Smooth muscle cell (in vitro differentiated cells): ENCODE results near the gene AFF2. TPM values are rescaled to one million over a fixed set of nuclear protein-coding genes. Genes with fewer than 3 reads are reported as not detected.
"Not testable (repeated sequence)": the region's sequence is repeated elsewhere in the genome, so short reads cannot be mapped to it uniquely, and the experiment has no call there.

Experiments used
- DNase-seq: peaks from one replicate; lab custom pipeline; 2025; ENCODE audit not compliant: unreplicated experiment; lab: John Stamatoyannopoulos, UW
- H2AFZ ChIP-seq: fragments of 200-600 bp; sonication (generic); 2 replicates; pipeline ENCODE4 v1.6.0; 2016; ENCODE audit warnings: antibody characterized with exemption, low read depth, mild to moderate bottlenecking
- H3F3A ChIP-seq: fragments of 200-600 bp; sonication (generic); 2 replicates; pipeline ENCODE4 v1.6.0; 2017; ENCODE audit warnings: antibody characterized with exemption, low read depth
- H3K27ac ChIP-seq: fragments of 200-600 bp; sonication (generic); 2 replicates; pipeline ENCODE4 v1.5.1; 2016; ENCODE audit warnings: low read depth, mild to moderate bottlenecking
- H3K27me3 ChIP-seq: fragments of 200-600 bp; sonication (generic); 2 replicates; pipeline ENCODE4 v1.6.1; 2016; ENCODE audit warnings: low read depth, mild to moderate bottlenecking
- H3K36me3 ChIP-seq: fragments of 200-600 bp; sonication (generic); 2 replicates; pipeline ENCODE4 v1.5.1; 2016; ENCODE audit warnings: low read depth
- H3K4me1 ChIP-seq: fragments of 200-600 bp; sonication (generic); 2 replicates; pipeline ENCODE4 v1.5.1; 2016; ENCODE audit warnings: low read depth
- H3K4me2 ChIP-seq: fragments of 200-600 bp; sonication (generic); 2 replicates; pipeline ENCODE4 v1.6.0; 2016; ENCODE audit warnings: mild to moderate bottlenecking
- H3K4me3 ChIP-seq: fragments of 200-600 bp; sonication (generic); 2 replicates; pipeline ENCODE4 v1.5.1; 2016; ENCODE audit warnings: mild to moderate bottlenecking
- H3K79me2 ChIP-seq: fragments of 200-600 bp; sonication (generic); 2 replicates; pipeline ENCODE4 v1.6.0; 2016; ENCODE audit warnings: low read depth, mild to moderate bottlenecking
- H3K9ac ChIP-seq: fragments of 200-600 bp; sonication (generic); 2 replicates; pipeline ENCODE4 v1.6.0; 2016; ENCODE audit warnings: low read depth
- H3K9me3 ChIP-seq: fragments of 200-600 bp; sonication (generic); replicated peaks from 2 replicates; pipeline ENCODE4 v1.5.1; 2016; ENCODE audit warnings: low read depth
- H4K20me1 ChIP-seq: fragments of 200-600 bp; sonication (generic); 2 replicates; pipeline ENCODE4 v1.6.0; 2016; ENCODE audit warnings: low read depth
- WGBS: methylation state at CpG from one replicate; pipeline ENCODE4 v1.1.7; 2016; ENCODE audit warnings: low lambda C conversion rate; 5-methylcytosine and 5-hydroxymethylcytosine counted together
- polyA plus RNA-seq: library from polyadenylated mRNA; unstranded; fragments of >200 nt; fragmentation: Nextera tagmentation; extraction: Ambion mirVana; gene quantifications from 2 replicates; pipeline ENCODE4 v1.2.1, GENCODE V29; 2016
- total RNA-seq: library from RNA; depleted of rRNA; stranded (reverse); fragments of >200 nt; gene quantifications from 2 replicates; pipeline ENCODE4 v1.2.3, GENCODE V29; 2014
- TF ChIP-seq, protein P1 (sequence below): fragments of 200-600 bp; sonication (generic); IDR thresholded peaks from 2 replicates; pipeline ENCODE4 v1.5.1; 2017; ENCODE audit warnings: borderline replicate concordance, mild to moderate bottlenecking, antibody characterized with exemption; ENCODE audit not compliant: insufficient read depth, poor library complexity, severe bottlenecking

Gene AFF2
- total and polyA plus RNA-seq, 2 experiments from 2014 or later: 0.57 to 3.6 TPM

DNA sequence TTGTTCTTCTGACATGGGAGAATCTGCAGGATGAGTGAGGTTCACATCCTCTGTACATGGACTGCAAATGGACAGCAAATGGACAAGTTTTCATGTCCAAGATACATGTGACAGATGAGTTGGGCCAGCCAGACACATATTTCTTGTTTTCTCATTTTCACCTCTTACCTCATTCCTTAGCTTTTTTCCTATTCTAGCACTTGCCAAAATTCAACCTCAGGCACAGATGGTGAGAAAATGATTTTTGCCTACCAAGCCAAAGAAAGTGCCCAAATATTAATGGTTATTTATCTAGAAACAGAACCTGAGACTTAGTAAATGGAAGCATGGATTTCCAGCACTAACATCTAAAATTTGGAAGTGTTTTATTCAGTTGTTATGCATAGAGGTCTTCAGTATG lies 402.2 kb downstream of the AFF2 start:
- TF ChIP-seq, protein P1, sequence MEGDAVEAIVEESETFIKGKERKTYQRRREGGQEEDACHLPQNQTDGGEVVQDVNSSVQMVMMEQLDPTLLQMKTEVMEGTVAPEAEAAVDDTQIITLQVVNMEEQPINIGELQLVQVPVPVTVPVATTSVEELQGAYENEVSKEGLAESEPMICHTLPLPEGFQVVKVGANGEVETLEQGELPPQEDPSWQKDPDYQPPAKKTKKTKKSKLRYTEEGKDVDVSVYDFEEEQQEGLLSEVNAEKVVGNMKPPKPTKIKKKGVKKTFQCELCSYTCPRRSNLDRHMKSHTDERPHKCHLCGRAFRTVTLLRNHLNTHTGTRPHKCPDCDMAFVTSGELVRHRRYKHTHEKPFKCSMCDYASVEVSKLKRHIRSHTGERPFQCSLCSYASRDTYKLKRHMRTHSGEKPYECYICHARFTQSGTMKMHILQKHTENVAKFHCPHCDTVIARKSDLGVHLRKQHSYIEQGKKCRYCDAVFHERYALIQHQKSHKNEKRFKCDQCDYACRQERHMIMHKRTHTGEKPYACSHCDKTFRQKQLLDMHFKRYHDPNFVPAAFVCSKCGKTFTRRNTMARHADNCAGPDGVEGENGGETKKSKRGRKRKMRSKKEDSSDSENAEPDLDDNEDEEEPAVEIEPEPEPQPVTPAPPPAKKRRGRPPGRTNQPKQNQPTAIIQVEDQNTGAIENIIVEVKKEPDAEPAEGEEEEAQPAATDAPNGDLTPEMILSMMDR: no peak
- no peak overlapping the region for H3K9ac ChIP-seq
- H3F3A ChIP-seq: no peaks in the 10 kb centered on the region
- H2AFZ ChIP-seq: no peak overlapping the region
- no peak overlapping the region for H3K27ac ChIP-seq
- H3K9me3 ChIP-seq: no peaks in the 10 kb centered on the region
- H4K20me1 ChIP-seq: no peaks in the 10 kb centered on the region
- DNase-seq: no peak
- no peaks in the 10 kb centered on the region for H3K27me3 ChIP-seq
- H3K4me1 ChIP-seq: no peaks in the 10 kb centered on the region
- H3K4me3 ChIP-seq: no peak overlapping the region
- no peak overlapping the region for H3K4me2 ChIP-seq
- H3K36me3 ChIP-seq: no peaks in the 10 kb centered on the region
- no peaks in the 10 kb centered on the region for H3K79me2 ChIP-seq

DNA sequence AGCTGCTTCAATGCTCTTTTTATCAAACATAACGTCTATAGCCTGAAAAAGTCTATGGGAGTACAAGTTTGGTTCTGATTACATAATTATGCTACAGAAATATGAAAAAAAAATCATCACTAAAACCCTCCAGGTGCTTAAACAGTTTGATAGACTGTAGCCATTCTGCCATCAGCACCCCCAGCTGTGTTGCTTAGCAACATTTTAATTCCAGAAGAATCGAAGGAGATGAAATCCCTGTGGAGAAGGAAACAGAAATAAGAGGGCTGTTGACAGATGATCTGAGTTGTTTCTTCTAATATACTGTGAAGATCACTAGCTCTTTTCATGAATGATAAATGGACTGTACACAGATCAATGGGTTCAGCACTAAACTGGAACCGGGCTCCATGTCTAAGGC lies 402.8 kb downstream of the AFF2 start:
- H2AFZ ChIP-seq: no peak overlapping the region
- H3K4me1 ChIP-seq: no peaks in the 10 kb centered on the region
- H3K4me2 ChIP-seq: no peak overlapping the region
- H3K79me2 ChIP-seq: no peaks in the 10 kb centered on the region
- DNase-seq: no peak
- H4K20me1 ChIP-seq: no peaks in the 10 kb centered on the region
- H3K27ac ChIP-seq: no peak overlapping the region
- H3K36me3 ChIP-seq: no peaks in the 10 kb centered on the region
- H3K9me3 ChIP-seq: no peaks in the 10 kb centered on the region
- TF ChIP-seq, protein P1: no peak
- no peak overlapping the region for H3K9ac ChIP-seq
- WGBS: 80% methylated on average over 3 of the region's 3 CpGs
- no peaks in the 10 kb centered on the region for H3K27me3 ChIP-seq
- no peak overlapping the region for H3K4me3 ChIP-seq
- no peaks in the 10 kb centered on the region for H3F3A ChIP-seq

DNA sequence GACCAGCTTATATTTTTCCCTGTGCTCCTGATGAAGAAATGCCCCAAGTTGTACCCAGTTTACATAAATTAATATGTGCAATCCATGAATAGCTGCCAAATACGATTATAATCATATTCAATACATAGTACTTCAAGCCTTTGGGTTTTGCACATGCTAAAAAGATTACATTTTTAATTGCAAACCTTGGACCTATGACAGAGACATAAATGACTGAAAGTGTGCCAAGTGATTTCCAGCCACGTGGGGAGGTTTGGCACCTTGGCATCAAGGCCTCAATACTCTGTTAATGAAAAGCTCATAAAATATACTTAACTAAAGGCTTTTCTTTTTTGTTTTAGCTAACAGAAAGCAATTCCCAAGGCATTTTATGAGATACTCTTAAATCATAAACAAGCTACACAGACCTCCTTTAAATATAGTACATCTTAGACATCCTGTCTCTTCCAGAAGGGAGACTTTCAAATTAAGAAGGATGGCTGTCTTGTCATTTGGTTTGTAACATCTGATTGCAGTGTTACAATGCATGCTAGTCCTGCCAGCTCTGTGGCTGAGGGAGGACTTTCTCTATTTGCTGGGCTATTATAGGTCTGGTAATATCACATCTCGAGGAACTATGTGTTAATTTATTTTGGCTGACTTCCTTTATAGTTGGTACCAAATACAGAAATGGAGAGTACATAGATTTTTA lies 404.1 kb downstream of the AFF2 start:
- Histone ChIP-seq H3K4me3 (no peak overlapping the region), H2AFZ (no peak overlapping the region), H4K20me1 (no peaks in the 10 kb centered on the region), H3F3A (no peaks in the 10 kb centered on the region), H3K9ac (no peak overlapping the region), H3K9me3 (no peaks in the 10 kb centered on the region), H3K27ac (no peak overlapping the region), H3K79me2 (no peaks in the 10 kb centered on the region), H3K27me3 (no peaks in the 10 kb centered on the region), H3K4me1 (no peaks in the 10 kb centered on the region), H3K36me3 (no peaks in the 10 kb centered on the region), H3K4me2 (no peak overlapping the region)
- no peak for DNase-seq
- TF ChIP-seq, protein P1: no peak
- 66% methylated on average over 3 of the region's 3 CpGs for WGBS

DNA sequence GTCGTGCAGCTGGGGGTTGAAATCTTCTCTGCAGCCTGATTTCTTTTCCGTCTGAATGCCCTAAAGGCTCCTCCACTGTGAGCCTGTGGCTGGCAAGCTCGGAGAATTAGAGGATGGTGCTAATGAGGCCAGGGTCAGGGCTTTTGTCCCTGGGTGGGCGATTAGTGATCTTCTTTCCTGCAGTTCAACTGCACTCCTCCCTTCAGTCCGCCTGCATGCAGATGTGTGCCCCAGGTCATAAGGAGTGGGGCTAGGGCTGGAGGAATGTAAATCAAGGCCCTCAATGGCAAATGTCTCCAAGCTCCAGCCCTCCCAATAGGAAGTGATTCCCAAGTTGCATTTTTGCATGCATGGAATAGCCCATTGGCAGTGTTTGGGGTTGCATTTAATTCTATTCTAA lies 405.0 kb downstream of the AFF2 start:
- H3F3A ChIP-seq: no peaks in the 10 kb centered on the region
- no peak overlapping the region for H2AFZ ChIP-seq
- 53% methylated on average over 5 of the region's 5 CpGs for WGBS
- no peak for DNase-seq
- no peak overlapping the region for H3K9ac ChIP-seq
- H3K4me2 ChIP-seq: no peak overlapping the region
- no peaks in the 10 kb centered on the region for H3K79me2 ChIP-seq
- no peaks in the 10 kb centered on the region for H3K27me3 ChIP-seq
- H3K4me1 ChIP-seq: no peaks in the 10 kb centered on the region
- H4K20me1 ChIP-seq: no peaks in the 10 kb centered on the region
- TF ChIP-seq, protein P1: no peak
- no peaks in the 10 kb centered on the region for H3K36me3 ChIP-seq
- H3K9me3 ChIP-seq: no peaks in the 10 kb centered on the region
- H3K27ac ChIP-seq: no peak overlapping the region
- H3K4me3 ChIP-seq: no peak overlapping the region

DNA sequence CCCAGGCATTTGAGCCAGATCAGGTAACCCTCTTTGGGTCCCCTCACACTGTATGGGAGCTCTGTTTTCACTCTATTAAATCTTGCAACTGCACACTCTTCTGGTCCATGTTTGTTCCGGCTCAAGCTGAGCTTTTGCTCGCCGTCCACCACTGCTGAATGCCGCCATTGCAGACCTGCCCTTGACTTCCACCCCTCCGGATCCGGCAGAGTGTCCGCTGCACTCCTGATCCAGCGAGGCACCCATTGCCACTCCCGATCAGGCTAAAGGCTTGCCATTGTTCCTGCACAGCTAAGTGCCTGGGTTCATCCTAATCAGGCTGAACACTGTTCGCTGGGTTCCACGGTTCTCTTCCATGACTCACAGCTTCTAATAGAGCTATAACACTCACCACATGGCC lies 406.2 kb downstream of the AFF2 start:
- H3K36me3 ChIP-seq, H3F3A ChIP-seq, H3K4me2 ChIP-seq, H3K9me3 ChIP-seq, H3K4me1 ChIP-seq, H4K20me1 ChIP-seq, H3K79me2 ChIP-seq, H3K27me3 ChIP-seq, H3K27ac ChIP-seq, DNase-seq, H3K4me3 ChIP-seq, H3K9ac ChIP-seq, H2AFZ ChIP-seq: not testable (repeated sequence)
- WGBS: 91% methylated on average over 11 of the region's 11 CpGs
